ENCODE measurements around the gene PITPNM1. TPM values are rescaled to one million over a fixed set of nuclear protein-coding genes. Genes with fewer than 3 reads are reported as not detected.

PITPNM1 gene
- total RNA-seq, 6 experiments from 2014 or later = 8.6 to 21.3 (median 15.0) TPM

DNA sequence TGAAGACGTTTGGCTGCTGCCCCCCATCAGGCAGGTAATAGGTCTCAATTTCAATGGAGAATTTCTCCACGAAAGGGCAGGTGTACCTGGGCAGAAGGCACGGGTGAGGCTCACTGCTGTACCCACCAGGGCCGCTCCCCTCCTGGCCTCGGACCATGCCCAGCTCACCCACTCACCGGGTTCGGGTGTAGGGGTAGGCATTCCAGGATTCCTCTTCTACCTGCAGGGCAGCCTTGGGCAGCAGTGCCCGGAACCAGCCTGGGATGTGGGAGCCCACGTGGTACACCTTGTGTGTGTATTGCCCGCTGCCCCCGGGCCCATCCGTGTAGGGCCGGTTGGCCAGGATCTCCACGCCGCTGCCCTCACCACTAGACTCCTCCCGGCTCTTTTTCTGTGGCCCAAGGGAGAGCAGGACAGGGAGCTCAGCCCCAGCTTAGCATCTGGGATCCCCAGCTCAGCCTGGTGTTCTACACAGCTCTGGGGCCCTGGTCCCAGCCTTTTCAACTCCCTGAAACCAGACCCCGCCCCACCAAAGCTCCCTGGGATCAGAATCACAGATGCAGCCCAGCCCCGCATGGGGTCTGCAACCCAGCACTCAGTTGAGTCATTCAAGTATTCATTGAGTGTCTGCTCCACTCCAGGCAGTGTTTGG, 2.7 kb downstream of the PITPNM1 start:
- no peak overlapping the region for H3K4me3 ChIP-seq
- no peaks in the 10 kb centered on the region for H3K27me3 ChIP-seq
- 100% methylated on average over 2 of the region's 18 CpGs for WGBS (ENCODE audit: insufficient coverage, low coverage, low lambda C conversion rate, missing lambda C conversion rate)
- H3K9me3 ChIP-seq = no peaks in the 10 kb centered on the region
- no peak for ATAC-seq
- H3K4me1 ChIP-seq = peaks cover 0 to 29% (median 8%) of the 10 kb centered on the region in 4 donors
- DNase-seq = no peak
- H3K27ac ChIP-seq = no peak overlapping the region
- no peaks in the 10 kb centered on the region for H3K36me3 ChIP-seq
- intact Hi-C loops (cut with DNase I) = loop anchor here in 1 of 2 donors (10.0 kb wide), 1 partner anchor 108 kb away; the partner anchor contains the start of gene RAD9A
- TF ChIP-seq, protein P1, sequence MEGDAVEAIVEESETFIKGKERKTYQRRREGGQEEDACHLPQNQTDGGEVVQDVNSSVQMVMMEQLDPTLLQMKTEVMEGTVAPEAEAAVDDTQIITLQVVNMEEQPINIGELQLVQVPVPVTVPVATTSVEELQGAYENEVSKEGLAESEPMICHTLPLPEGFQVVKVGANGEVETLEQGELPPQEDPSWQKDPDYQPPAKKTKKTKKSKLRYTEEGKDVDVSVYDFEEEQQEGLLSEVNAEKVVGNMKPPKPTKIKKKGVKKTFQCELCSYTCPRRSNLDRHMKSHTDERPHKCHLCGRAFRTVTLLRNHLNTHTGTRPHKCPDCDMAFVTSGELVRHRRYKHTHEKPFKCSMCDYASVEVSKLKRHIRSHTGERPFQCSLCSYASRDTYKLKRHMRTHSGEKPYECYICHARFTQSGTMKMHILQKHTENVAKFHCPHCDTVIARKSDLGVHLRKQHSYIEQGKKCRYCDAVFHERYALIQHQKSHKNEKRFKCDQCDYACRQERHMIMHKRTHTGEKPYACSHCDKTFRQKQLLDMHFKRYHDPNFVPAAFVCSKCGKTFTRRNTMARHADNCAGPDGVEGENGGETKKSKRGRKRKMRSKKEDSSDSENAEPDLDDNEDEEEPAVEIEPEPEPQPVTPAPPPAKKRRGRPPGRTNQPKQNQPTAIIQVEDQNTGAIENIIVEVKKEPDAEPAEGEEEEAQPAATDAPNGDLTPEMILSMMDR (IDR thresholded peaks at IDR 0.05) = no peak
- TF ChIP-seq POLR2A (IDR thresholded peaks at IDR 0.05) = no peak

DNA sequence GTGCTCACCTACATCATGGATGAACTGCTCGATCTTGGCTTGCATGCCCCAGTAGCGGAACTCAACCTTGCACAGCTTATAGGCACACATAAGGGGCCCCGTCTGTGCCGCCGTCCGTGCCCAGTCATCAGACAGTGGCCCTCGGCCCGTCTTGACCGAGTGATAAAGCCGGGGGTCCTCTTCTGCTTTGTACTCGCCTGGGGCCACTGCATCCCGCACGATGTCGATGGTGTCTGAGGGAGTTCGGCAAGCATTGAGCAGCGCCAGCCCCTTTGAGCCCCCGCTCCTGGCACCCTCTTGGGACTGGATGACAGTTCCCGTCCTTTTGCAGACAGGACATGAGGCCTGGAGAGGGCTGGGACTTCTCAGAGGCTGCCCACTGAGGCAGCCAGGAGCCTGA, 3.3 kb downstream of the PITPNM1 start:
- WGBS (ENCODE audit: insufficient coverage, low coverage, low lambda C conversion rate, missing lambda C conversion rate) = no CpG with 5 or more reads among the region's 18 CpGs
- H3K27ac ChIP-seq = no peak overlapping the region
- H3K4me1 ChIP-seq = peaks cover 0 to 23% (median 6%) of the 10 kb centered on the region in 4 donors
- TF ChIP-seq, protein P1 (IDR thresholded peaks at IDR 0.05) = no peak
- no peak for TF ChIP-seq POLR2A (IDR thresholded peaks at IDR 0.05)
- H3K9me3 ChIP-seq = no peaks in the 10 kb centered on the region
- no peak overlapping the region for H3K4me3 ChIP-seq
- no peaks in the 10 kb centered on the region for H3K36me3 ChIP-seq
- DNase-seq = no peak
- no peak for ATAC-seq
- intact Hi-C loops (cut with DNase I) = loop anchor here in 1 of 2 donors (10.0 kb wide), 1 partner anchor 107 kb away; the partner anchor contains the start of gene RAD9A
- H3K27me3 ChIP-seq = no peaks in the 10 kb centered on the region

DNA sequence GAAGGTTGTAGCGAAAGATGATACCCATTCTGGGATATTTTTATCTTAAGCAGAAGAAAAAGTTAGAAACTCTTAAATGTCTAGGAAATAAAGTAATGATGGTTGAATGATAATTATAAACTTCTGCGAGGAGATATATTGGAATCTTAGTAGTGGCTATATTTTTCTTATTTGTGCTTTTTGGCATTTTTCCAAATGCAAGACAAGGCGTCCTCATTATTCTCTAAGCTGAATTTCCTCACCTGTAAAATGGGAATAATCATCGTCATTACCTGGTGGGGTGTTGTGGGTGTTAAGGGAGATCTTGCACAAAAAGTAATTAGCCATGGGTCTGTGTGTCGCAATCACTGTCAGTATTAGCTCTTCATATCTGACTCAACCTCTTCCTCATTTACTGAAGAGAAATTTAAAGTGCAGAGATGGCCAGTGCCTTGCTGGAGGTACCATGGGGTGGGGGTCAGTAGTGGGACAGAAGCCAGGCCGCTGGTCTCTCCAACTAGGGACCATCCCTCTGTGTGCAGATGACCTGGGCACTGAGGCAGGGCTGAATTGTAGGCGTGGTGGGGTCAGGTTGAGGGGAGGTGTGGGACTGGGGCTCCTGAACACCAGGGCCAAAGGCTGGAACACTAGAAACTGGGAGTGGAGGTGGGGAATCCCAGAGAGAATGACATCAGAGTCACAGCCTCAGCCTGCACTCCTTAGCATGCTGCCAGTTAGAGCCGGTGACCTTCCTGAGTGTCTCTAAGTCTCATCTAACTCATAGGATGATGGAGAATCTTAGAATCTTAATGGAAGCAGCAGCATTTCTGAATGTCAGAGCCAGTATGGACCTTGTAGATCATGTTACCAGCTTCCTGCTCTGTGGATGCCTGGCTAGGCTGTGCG, 4.1 kb downstream of the PITPNM1 start:
- 84% methylated on average over 7 of the region's 9 CpGs for WGBS (ENCODE audit: insufficient coverage, low coverage, low lambda C conversion rate, missing lambda C conversion rate)
- intact Hi-C loops (cut with DNase I) = loop anchor here in 1 of 2 donors (10.0 kb wide), 1 partner anchor 106 kb away; the partner anchor contains the start of gene RAD9A
- no peaks in the 10 kb centered on the region for H3K9me3 ChIP-seq

DNA sequence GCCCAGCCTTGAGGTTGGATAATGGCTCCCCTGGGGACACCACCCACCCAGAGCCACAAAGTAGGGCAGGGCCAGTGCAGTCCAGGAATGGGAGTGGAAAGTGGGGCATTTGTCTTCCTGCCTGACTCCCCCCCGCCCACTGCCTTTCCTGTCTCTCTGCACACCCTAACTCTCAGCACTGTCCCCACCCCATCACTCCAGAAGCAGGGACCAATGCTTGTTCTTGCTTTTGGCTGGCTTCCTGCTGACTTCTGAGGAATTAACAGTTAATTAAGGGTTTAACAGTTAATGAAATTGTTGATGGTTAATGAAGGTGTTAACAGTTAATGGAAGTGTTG, 4.7 kb downstream of the PITPNM1 start:
- DNase-seq = no peak
- WGBS (ENCODE audit: insufficient coverage, low coverage, low lambda C conversion rate, missing lambda C conversion rate) = 86% methylated on average over 1 of the region's 1 CpG
- Histone ChIP-seq H3K36me3 (no peaks in the 10 kb centered on the region), H3K4me1 (peaks cover 0 to 11% (median under 1%) of the 10 kb centered on the region in 4 donors), H3K9me3 (no peaks in the 10 kb centered on the region), H3K27me3 (no peaks in the 10 kb centered on the region), H3K4me3 (no peak overlapping the region), H3K27ac (no peak overlapping the region)
- no peak for ATAC-seq
- intact Hi-C loops (cut with DNase I) = loop anchor here in 1 of 2 donors (10.0 kb wide), 1 partner anchor 106 kb away; the partner anchor contains the start of gene RAD9A
- TF ChIP-seq, protein P1 (IDR thresholded peaks at IDR 0.05) = no peak
- TF ChIP-seq POLR2A (IDR thresholded peaks at IDR 0.05) = no peak

More for the DNA sequence above, 4.1 kb downstream of the PITPNM1 start:
- TF ChIP-seq, protein P1 (IDR thresholded peaks at IDR 0.05) = no peak
- TF ChIP-seq POLR2A (IDR thresholded peaks at IDR 0.05) = no peak
- peak in 1 of 3 donors; percentile 41 for DNase-seq
- peaks cover 0 to 15% (median 3%) of the 10 kb centered on the region in 4 donors for H3K4me1 ChIP-seq
- no peak overlapping the region for H3K4me3 ChIP-seq
- no peak overlapping the region for H3K27ac ChIP-seq
- ATAC-seq = no peak
- no peaks in the 10 kb centered on the region for H3K36me3 ChIP-seq
- H3K27me3 ChIP-seq = no peaks in the 10 kb centered on the region
